ENCODE results near the gene PPARD.

DNA sequence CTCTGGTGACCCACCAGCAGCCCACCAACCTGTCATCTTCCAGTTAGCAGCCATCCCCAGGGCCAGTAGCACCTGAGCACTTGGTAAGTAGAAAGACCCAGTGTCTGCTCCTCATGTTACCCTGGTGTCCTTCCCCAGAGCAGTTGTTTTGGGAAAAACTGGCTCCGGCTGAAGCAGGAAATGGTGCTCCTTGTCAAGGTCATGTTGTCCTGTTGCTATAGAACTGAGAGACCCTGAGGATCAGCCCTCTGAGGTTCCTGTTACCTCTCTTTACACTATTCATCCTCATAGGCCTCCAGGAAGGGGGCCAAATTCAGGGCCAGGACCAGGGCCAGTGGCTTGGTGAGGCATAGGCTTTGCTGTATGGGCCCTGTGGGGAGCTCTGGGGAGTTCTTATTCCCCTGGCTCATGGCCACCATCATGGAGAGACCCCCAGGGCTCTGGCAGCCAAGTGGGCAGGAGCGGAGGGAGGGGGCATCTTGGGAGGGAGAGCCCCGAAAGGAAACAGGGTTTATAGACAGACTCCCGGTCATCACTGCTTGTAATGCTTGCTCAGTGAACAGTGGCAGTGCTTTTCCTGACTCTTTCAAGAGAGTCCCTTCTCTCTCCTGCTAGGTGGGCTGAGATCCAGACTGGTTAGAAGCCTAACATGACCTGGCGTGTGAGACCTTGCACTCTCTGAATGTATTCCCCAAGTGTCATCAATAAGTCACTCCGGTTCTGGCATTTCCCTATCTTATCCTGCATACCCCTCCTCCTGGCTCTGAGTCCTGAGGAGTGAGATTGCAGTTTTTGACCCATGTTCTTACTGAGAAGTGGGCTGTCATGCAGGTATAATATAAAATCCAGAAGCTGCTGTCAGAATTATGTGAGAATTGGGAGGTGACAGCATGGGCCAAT, 50.7 kb downstream of the PPARD start:
- TF ChIP-seq POLR2A (IDR thresholded peaks at IDR 0.05), result no peak
- TF ChIP-seq, protein P1, sequence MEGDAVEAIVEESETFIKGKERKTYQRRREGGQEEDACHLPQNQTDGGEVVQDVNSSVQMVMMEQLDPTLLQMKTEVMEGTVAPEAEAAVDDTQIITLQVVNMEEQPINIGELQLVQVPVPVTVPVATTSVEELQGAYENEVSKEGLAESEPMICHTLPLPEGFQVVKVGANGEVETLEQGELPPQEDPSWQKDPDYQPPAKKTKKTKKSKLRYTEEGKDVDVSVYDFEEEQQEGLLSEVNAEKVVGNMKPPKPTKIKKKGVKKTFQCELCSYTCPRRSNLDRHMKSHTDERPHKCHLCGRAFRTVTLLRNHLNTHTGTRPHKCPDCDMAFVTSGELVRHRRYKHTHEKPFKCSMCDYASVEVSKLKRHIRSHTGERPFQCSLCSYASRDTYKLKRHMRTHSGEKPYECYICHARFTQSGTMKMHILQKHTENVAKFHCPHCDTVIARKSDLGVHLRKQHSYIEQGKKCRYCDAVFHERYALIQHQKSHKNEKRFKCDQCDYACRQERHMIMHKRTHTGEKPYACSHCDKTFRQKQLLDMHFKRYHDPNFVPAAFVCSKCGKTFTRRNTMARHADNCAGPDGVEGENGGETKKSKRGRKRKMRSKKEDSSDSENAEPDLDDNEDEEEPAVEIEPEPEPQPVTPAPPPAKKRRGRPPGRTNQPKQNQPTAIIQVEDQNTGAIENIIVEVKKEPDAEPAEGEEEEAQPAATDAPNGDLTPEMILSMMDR (IDR thresholded peaks at IDR 0.05), result no peak

Measured in uterus (tissue), 2 donors.